ENCODE results near the gene SLC16A5. TPM values are rescaled to one million over a fixed set of nuclear protein-coding genes. Genes with fewer than 3 reads are reported as not detected.
A peak's percentile ranks its signal among the peaks of the same experiment; 100 is the strongest.
"Not testable (repeated sequence)": the region's sequence is repeated elsewhere in the genome, so short reads cannot be mapped to it uniquely, and the experiment has no call there.

SLC16A5 gene
- total RNA-seq, 1 experiment from 2014 or later: 17.1 TPM

GRCh38 chr17:75131278-75132017 is 43.7 kb downstream of the SLC16A5 start, which contains the start of gene NT5C:
NT5C (minus strand) TSS chr17:75131742; CDS start chr17:75131707, 35 bp downstream.
- H2BK120ac ChIP-seq (ENCODE audit: low read depth, low read length, poor library complexity, severe bottlenecking): no peak within 1 kb of the TSS
- no peaks in the 10 kb centered on the region for H3K79me1 ChIP-seq (ENCODE audit: insufficient read depth, low read depth, low read length, poor library complexity, severe bottlenecking)
- H2AK5ac ChIP-seq (ENCODE audit: insufficient read length, low read length): no peak within 1 kb of the TSS
- no peak within 1 kb of the TSS for H2BK12ac ChIP-seq (ENCODE audit: insufficient read length, low read depth, low read length)
- H4K5ac ChIP-seq (ENCODE audit: insufficient read length, low read depth, low read length): no peak within 1 kb of the TSS
- H3K23ac ChIP-seq (ENCODE audit: insufficient read length, low read depth, low read length): no peak within 1 kb of the TSS
- no peak within 1 kb of the TSS for H2BK5ac ChIP-seq (ENCODE audit: insufficient read length, low read length)
- H3K18ac ChIP-seq (ENCODE audit: insufficient read length, low read depth, low read length): peak within 1 kb of the TSS; percentile 88
- peak within 1 kb of the TSS; percentile 49 for H3K4me2 ChIP-seq (ENCODE audit: insufficient read depth, insufficient read length, low read length)
- no peak within 1 kb of the TSS for H2BK15ac ChIP-seq (ENCODE audit: low read depth, low read length)
- H3K36me3 Mint-ChIP-seq (ENCODE audit: insufficient read depth in 1 of 3, low read depth in 3 of 3): peaks cover 9 to 34% (median 32%) of the 10 kb centered on the region in 3 experiments
- no peak within 1 kb of the TSS for H3T11ph ChIP-seq (ENCODE audit: low read length)
- peaks cover 8% of the 10 kb centered on the region for H3K23me2 ChIP-seq (ENCODE audit: insufficient read length, low read depth, low read length, poor library complexity, severe bottlenecking)
- peak within 1 kb of the TSS; percentile 85 to 92 for H3K4me3 Mint-ChIP-seq
- H3K9me3 Mint-ChIP-seq: no peaks in the 10 kb centered on the region
- H3K27ac ChIP-seq (ENCODE audit: insufficient read length, low read depth, low read length): no peak within 1 kb of the TSS
- H3K9ac ChIP-seq (ENCODE audit: extremely low read depth, insufficient read length, low read length): peak within 1 kb of the TSS; percentile 67
- H3K56ac ChIP-seq (ENCODE audit: insufficient read length, low read depth, low read length): no peak within 1 kb of the TSS
- peaks cover 4% of the 10 kb centered on the region for H4K20me1 ChIP-seq (ENCODE audit: control insufficient read depth, insufficient read depth, insufficient read length)
- H3K4me1 ChIP-seq (ENCODE audit: insufficient read depth, low read length): no peaks in the 10 kb centered on the region
- no peak within 1 kb of the TSS for H4K8ac ChIP-seq (replicated peaks; ENCODE audit: insufficient read length, low read depth, low read length)
- H4K91ac ChIP-seq (ENCODE audit: insufficient read length, low read depth, low read length): no peak within 1 kb of the TSS
- H3K79me2 ChIP-seq (ENCODE audit: insufficient read depth, low read length): no peaks in the 10 kb centered on the region
- H2AFZ ChIP-seq (ENCODE audit: low read length): no peak within 1 kb of the TSS
- H3K27ac Mint-ChIP-seq: peak within 1 kb of the TSS; percentile 85 to 95 (median 95)
- peak; percentile 93 for DNase-seq
- H2BK20ac ChIP-seq (ENCODE audit: low read depth, low read length, poor library complexity, severe bottlenecking): no peak within 1 kb of the TSS
- peak; percentile 85 for TF ChIP-seq CTCF (conservative IDR thresholded peaks at IDR 0.05)
- no peaks in the 10 kb centered on the region for H3K9me3 ChIP-seq (ENCODE audit: control insufficient read depth, low read depth, low read length)
- no peak within 1 kb of the TSS for H3K4ac ChIP-seq (ENCODE audit: low read depth, low read length)
- H3K14ac ChIP-seq (ENCODE audit: insufficient read depth, low read length): peak within 1 kb of the TSS; percentile 86
- WGBS (ENCODE audit: extremely low coverage, insufficient read length, low lambda C conversion rate): no CpG with 5 or more reads among the region's 82 CpGs
- no peaks in the 10 kb centered on the region for H3K27me3 ChIP-seq (ENCODE audit: insufficient read depth, low read length)
- no peaks in the 10 kb centered on the region; the same call in 1 of the 2 replicates for H3K27me3 Mint-ChIP-seq (ENCODE audit: low read depth)
- peaks cover 5 to 10% of the 10 kb centered on the region in 2 experiments for H3K4me1 Mint-ChIP-seq

GRCh38 chr17:75132018-75133000 is 44.6 kb downstream of the SLC16A5 start:
- Mint-ChIP-seq H3K27ac (peak overlapping the region; percentile 85 to 95 (median 95); a peak in 6 of 7 replicates), H3K36me3 (ENCODE audit: insufficient read depth in 1 of 3, low read depth in 3 of 3) (peaks cover 13 to 42% (median 39%) of the 10 kb centered on the region in 3 experiments), H3K4me3 (peak overlapping the region; percentile 83 to 85), H3K4me1 (peaks cover 5 to 10% of the 10 kb centered on the region in 2 experiments)
- Histone ChIP-seq H3K4me2 (ENCODE audit: insufficient read depth, insufficient read length, low read length) (peak overlapping the region; percentile 34), H3K14ac (ENCODE audit: insufficient read depth, low read length) (peak overlapping the region; percentile 86), H3K9ac (ENCODE audit: extremely low read depth, insufficient read length, low read length) (peak overlapping the region; percentile 67), H3K18ac (ENCODE audit: insufficient read length, low read depth, low read length) (peak overlapping the region; percentile 88)
- not testable (repeated sequence) for H3K27ac ChIP-seq (ENCODE audit: insufficient read length, low read depth, low read length); H3K23me2 ChIP-seq (ENCODE audit: insufficient read length, low read depth, low read length, poor library complexity, severe bottlenecking); H2BK15ac ChIP-seq (ENCODE audit: low read depth, low read length); H3K4me1 ChIP-seq (ENCODE audit: insufficient read depth, low read length); H4K91ac ChIP-seq (ENCODE audit: insufficient read length, low read depth, low read length); H4K5ac ChIP-seq (ENCODE audit: insufficient read length, low read depth, low read length); DNase-seq; H4K20me1 ChIP-seq (ENCODE audit: control insufficient read depth, insufficient read depth, insufficient read length); H4K8ac ChIP-seq (replicated peaks; ENCODE audit: insufficient read length, low read depth, low read length); H2BK120ac ChIP-seq (ENCODE audit: low read depth, low read length, poor library complexity, severe bottlenecking); H3K4ac ChIP-seq (ENCODE audit: low read depth, low read length); H3T11ph ChIP-seq (ENCODE audit: low read length); H3K23ac ChIP-seq (ENCODE audit: insufficient read length, low read depth, low read length); H3K79me2 ChIP-seq (ENCODE audit: insufficient read depth, low read length); H3K27me3 Mint-ChIP-seq (ENCODE audit: low read depth); H2BK20ac ChIP-seq (ENCODE audit: low read depth, low read length, poor library complexity, severe bottlenecking); H2AFZ ChIP-seq (ENCODE audit: low read length); H3K56ac ChIP-seq (ENCODE audit: insufficient read length, low read depth, low read length); H3K27me3 ChIP-seq (ENCODE audit: insufficient read depth, low read length); H3K9me3 ChIP-seq (ENCODE audit: control insufficient read depth, low read depth, low read length); H3K79me1 ChIP-seq (ENCODE audit: insufficient read depth, low read depth, low read length, poor library complexity, severe bottlenecking); H3K9me3 Mint-ChIP-seq; H2BK12ac ChIP-seq (ENCODE audit: insufficient read length, low read depth, low read length); H2AK5ac ChIP-seq (ENCODE audit: insufficient read length, low read length); H2BK5ac ChIP-seq (ENCODE audit: insufficient read length, low read length)
- no CpG with 5 or more reads among the region's 40 CpGs for WGBS (ENCODE audit: extremely low coverage, insufficient read length, low lambda C conversion rate)
